Smooth muscle cell (in vitro differentiated cells): ENCODE measurements around the gene GPS2. TPM values are rescaled to one million over a fixed set of nuclear protein-coding genes. Genes with fewer than 3 reads are reported as not detected.

ENCODE experiments used
- DNase-seq: peaks from one replicate; lab custom pipeline; 2025; ENCODE audit not compliant: unreplicated experiment; lab: John Stamatoyannopoulos, UW
- H2AFZ ChIP-seq: fragments of 200-600 bp; sonication (generic); 2 replicates; pipeline ENCODE4 v1.6.0; 2016; ENCODE audit warnings: antibody characterized with exemption, low read depth, mild to moderate bottlenecking
- H3F3A ChIP-seq: fragments of 200-600 bp; sonication (generic); 2 replicates; pipeline ENCODE4 v1.6.0; 2017; ENCODE audit warnings: antibody characterized with exemption, low read depth
- H3K27ac ChIP-seq: fragments of 200-600 bp; sonication (generic); 2 replicates; pipeline ENCODE4 v1.5.1; 2016; ENCODE audit warnings: low read depth, mild to moderate bottlenecking
- H3K27me3 ChIP-seq: fragments of 200-600 bp; sonication (generic); 2 replicates; pipeline ENCODE4 v1.6.1; 2016; ENCODE audit warnings: low read depth, mild to moderate bottlenecking
- H3K36me3 ChIP-seq: fragments of 200-600 bp; sonication (generic); 2 replicates; pipeline ENCODE4 v1.5.1; 2016; ENCODE audit warnings: low read depth
- H3K4me1 ChIP-seq: fragments of 200-600 bp; sonication (generic); 2 replicates; pipeline ENCODE4 v1.5.1; 2016; ENCODE audit warnings: low read depth
- H3K4me2 ChIP-seq: fragments of 200-600 bp; sonication (generic); 2 replicates; pipeline ENCODE4 v1.6.0; 2016; ENCODE audit warnings: mild to moderate bottlenecking
- H3K4me3 ChIP-seq: fragments of 200-600 bp; sonication (generic); 2 replicates; pipeline ENCODE4 v1.5.1; 2016; ENCODE audit warnings: mild to moderate bottlenecking
- H3K79me2 ChIP-seq: fragments of 200-600 bp; sonication (generic); 2 replicates; pipeline ENCODE4 v1.6.0; 2016; ENCODE audit warnings: low read depth, mild to moderate bottlenecking
- H3K9ac ChIP-seq: fragments of 200-600 bp; sonication (generic); 2 replicates; pipeline ENCODE4 v1.6.0; 2016; ENCODE audit warnings: low read depth
- H3K9me3 ChIP-seq: fragments of 200-600 bp; sonication (generic); replicated peaks from 2 replicates; pipeline ENCODE4 v1.5.1; 2016; ENCODE audit warnings: low read depth
- H4K20me1 ChIP-seq: fragments of 200-600 bp; sonication (generic); 2 replicates; pipeline ENCODE4 v1.6.0; 2016; ENCODE audit warnings: low read depth
- CTCF ChIP-seq: fragments of 200-600 bp; sonication (generic); IDR thresholded peaks from 2 replicates; pipeline ENCODE4 v1.5.1; 2017; ENCODE audit warnings: borderline replicate concordance, mild to moderate bottlenecking, antibody characterized with exemption; ENCODE audit not compliant: insufficient read depth, poor library complexity, severe bottlenecking
- WGBS: methylation state at CpG from one replicate; pipeline ENCODE4 v1.1.7; 2016; ENCODE audit warnings: low lambda C conversion rate; 5-methylcytosine and 5-hydroxymethylcytosine counted together
- polyA plus RNA-seq: library from polyadenylated mRNA; unstranded; fragments of >200 nt; fragmentation: Nextera tagmentation; extraction: Ambion mirVana; gene quantifications from 2 replicates; pipeline ENCODE4 v1.2.1, GENCODE V29; 2016
- total RNA-seq: library from RNA; depleted of rRNA; stranded (reverse); fragments of >200 nt; gene quantifications from 2 replicates; pipeline ENCODE4 v1.2.3, GENCODE V29; 2014

GPS2 gene
- total and polyA plus RNA-seq, 2 experiments from 2014 or later: 40.3 to 77.0 TPM

- H3K27me3 ChIP-seq: peaks cover 46% of the 10 kb centered on the region
- no peaks in the 10 kb centered on the region for H3K79me2 ChIP-seq
- TF ChIP-seq CTCF: no peak
- no peak overlapping the region for H3K9ac ChIP-seq
- no peak for DNase-seq
- no peak overlapping the region for H3K4me2 ChIP-seq
- H3K9me3 ChIP-seq: no peaks in the 10 kb centered on the region
- H3K4me3 ChIP-seq: no peak overlapping the region
- no peaks in the 10 kb centered on the region for H4K20me1 ChIP-seq
- no peaks in the 10 kb centered on the region for H3K36me3 ChIP-seq
- H2AFZ ChIP-seq: no peak overlapping the region
- no peaks in the 10 kb centered on the region for H3K4me1 ChIP-seq
- H3F3A ChIP-seq: peaks cover 4% of the 10 kb centered on the region
- 86% methylated on average over 11 of the region's 11 CpGs for WGBS
- no peak overlapping the region for H3K27ac ChIP-seq
Measured at GRCh38 chr17:7290685-7291084, 24.5 kb downstream of the GPS2 start.

- Histone ChIP-seq H4K20me1 (no peaks in the 10 kb centered on the region), H3K79me2 (no peaks in the 10 kb centered on the region), H3K9ac (no peak overlapping the region), H3K4me1 (no peaks in the 10 kb centered on the region), H3F3A (no peaks in the 10 kb centered on the region), H2AFZ (no peak overlapping the region), H3K9me3 (no peaks in the 10 kb centered on the region), H3K36me3 (no peaks in the 10 kb centered on the region), H3K27me3 (peaks cover 46% of the 10 kb centered on the region), H3K27ac (no peak overlapping the region), H3K4me2 (no peak overlapping the region), H3K4me3 (no peak overlapping the region)
- no peak for DNase-seq
- 94% methylated on average over 19 of the region's 19 CpGs for WGBS
- no peak for TF ChIP-seq CTCF
Measured at GRCh38 chr17:7290166-7290565, 25.0 kb downstream of the GPS2 start.

GRCh38 chr17:7289256-7290032 is 25.7 kb downstream of the GPS2 start:
- H3K4me1 ChIP-seq: no peaks in the 10 kb centered on the region
- H3K36me3 ChIP-seq: no peaks in the 10 kb centered on the region
- no peak for TF ChIP-seq CTCF
- H3K9me3 ChIP-seq: no peaks in the 10 kb centered on the region
- WGBS: 83% methylated on average over 9 of the region's 18 CpGs
- H3K4me2 ChIP-seq: no peak overlapping the region
- no peaks in the 10 kb centered on the region for H3K79me2 ChIP-seq
- no peaks in the 10 kb centered on the region for H4K20me1 ChIP-seq
- H3K4me3 ChIP-seq: no peak overlapping the region
- H3F3A ChIP-seq: no peaks in the 10 kb centered on the region
- peaks cover 40% of the 10 kb centered on the region for H3K27me3 ChIP-seq
- DNase-seq: no peak
- H3K27ac ChIP-seq: no peak overlapping the region
- H2AFZ ChIP-seq: no peak overlapping the region
- H3K9ac ChIP-seq: no peak overlapping the region

GRCh38 chr17:7285679-7286078 is 29.5 kb downstream of the GPS2 start:
- H3F3A ChIP-seq: peaks cover 5% of the 10 kb centered on the region

More at GRCh38 chr17:7285679-7286078, 29.5 kb downstream of the GPS2 start:
- no peak for DNase-seq
- Histone ChIP-seq H3K27me3 (peaks cover 17% of the 10 kb centered on the region), H3K36me3 (no peaks in the 10 kb centered on the region), H3K27ac (no peak overlapping the region), H3K4me3 (no peak overlapping the region), H3K9ac (no peak overlapping the region), H3K9me3 (no peaks in the 10 kb centered on the region), H3K4me2 (no peak overlapping the region), H4K20me1 (no peaks in the 10 kb centered on the region), H3K4me1 (no peaks in the 10 kb centered on the region), H2AFZ (no peak overlapping the region), H3K79me2 (no peaks in the 10 kb centered on the region)
- no peak for TF ChIP-seq CTCF
- whole genome bisulfite sequencing: 94% methylated on average over 12 of the region's 12 CpGs
